GM12878 (cell line): Measurements from ENCODE around the gene STX8. TPM values are rescaled to one million over a fixed set of nuclear protein-coding genes. Genes with fewer than 3 reads are reported as not detected.

ENCODE experiments used
- ATAC-seq: fragments of 200-7000 bp; cut with Tn5 transposase; 3 replicates; pipeline ENCODE4 v1.9.1; 2020; ENCODE audit warnings: mild to moderate bottlenecking, moderate library complexity
- BruUV-seq: library from RNA; stranded (reverse); fragments of 400-500 nt; replicated peaks from 2 replicates; lab custom pipeline; 2021; lab: Mats Ljungman, UMichigan
- CTCF ChIA-PET: fragments of 300-600 bp; sonication (Branson Sonifier 250); formaldehyde crosslinking; extraction: SDS; loops from one replicate; lab custom pipeline; 2021; ENCODE audit warnings: inconsistent platforms; lab: Yijun Ruan, JAX
- POLR2A ChIA-PET: fragments of 350-600 bp; formaldehyde crosslinking; extraction: SDS; loops from one replicate; lab custom pipeline; 2021; ENCODE audit warnings: inconsistent platforms; lab: Charles Lee
- RAD21 ChIA-PET: fragments of 300-600 bp; sonication (Branson Sonifier 250); formaldehyde crosslinking; loops from one replicate; lab custom pipeline; 2023; ENCODE audit warnings: antibody characterized with exemption; ENCODE audit not compliant: unreplicated experiment; lab: Charles Lee
- SMC1A ChIA-PET: fragments of 300-600 bp; sonication (Branson Sonifier 250); formaldehyde crosslinking; loops from one replicate; lab custom pipeline; 2023; ENCODE audit not compliant: unreplicated experiment, uncharacterized antibody; lab: Charles Lee
- DNase-seq: peaks from one replicate; pipeline ENCODE4 v3.0.0-alpha.2; 2011; ENCODE audit warnings: low read depth, low spot score
- FAIRE-seq: peaks from 3 replicates; lab custom pipeline; 2011; peaks lifted over from hg19 to GRCh38; lab: Jason Lieb, UNC
- H2AFZ ChIP-seq: 2 replicates; pipeline ENCODE4 v1.6.0; 2011; ENCODE audit warnings: low read depth, low read length, control low read depth; ENCODE audit not compliant: control insufficient read depth
- H3K27ac ChIP-seq: 2 replicates; pipeline ENCODE4 v1.5.1; 2011; ENCODE audit warnings: control low read depth; ENCODE audit not compliant: control insufficient read depth, insufficient read depth
- H3K27me3 ChIP-seq, 2 experiments: replicated peaks in 1 of 2; 2 replicates each; pipeline versions ENCODE4 v1.6.0 to v1.6.1; 2011; ENCODE audit warnings: low read length in 1 of 2; ENCODE audit not compliant: control insufficient read depth in 2 of 2, insufficient read depth in 2 of 2
- H3K36me3 ChIP-seq, 2 experiments: 2 replicates each; pipeline ENCODE4 v1.5.1; 2011; ENCODE audit warnings: low read length in 1 of 2; ENCODE audit not compliant: control insufficient read depth in 2 of 2, insufficient read depth in 2 of 2
- H3K4me1 ChIP-seq: 2 replicates; pipeline ENCODE4 v1.6.1; 2011; ENCODE audit warnings: mild to moderate bottlenecking, low read length, moderate library complexity, mixed read lengths; ENCODE audit not compliant: control insufficient read depth, insufficient read depth
- H3K4me2 ChIP-seq: 2 replicates; pipeline ENCODE4 v1.6.0; 2011; ENCODE audit warnings: control low read depth; ENCODE audit not compliant: control insufficient read depth, insufficient read depth
- H3K4me3 ChIP-seq: fragments of 200-600 bp; sonication (generic); 2 replicates; pipeline ENCODE4 v1.5.1; 2016
- H3K79me2 ChIP-seq: 2 replicates; pipeline ENCODE4 v1.6.0; 2011; ENCODE audit warnings: low read length; ENCODE audit not compliant: control insufficient read depth, insufficient read depth
- H3K9ac ChIP-seq: 2 replicates; pipeline ENCODE4 v1.8.0; 2011; ENCODE audit warnings: low read length, control low read depth, mixed read lengths; ENCODE audit not compliant: control insufficient read depth, insufficient read depth
- H3K9me3 ChIP-seq: replicated peaks from 3 replicates; pipeline ENCODE4 v1.5.1; 2011; ENCODE audit warnings: mild to moderate bottlenecking, low read length; ENCODE audit not compliant: control insufficient read depth, insufficient read depth
- H4K20me1 ChIP-seq: 2 replicates; pipeline ENCODE4 v1.6.0; 2011; ENCODE audit not compliant: control insufficient read depth, insufficient read depth
- BMI1 ChIP-seq: fragments of 450-650 bp; IDR thresholded peaks from 2 replicates; pipeline ENCODE4 v1.6.1; 2016; ENCODE audit warnings: mild to moderate bottlenecking, moderate library complexity, borderline replicate concordance
- CBX5 ChIP-seq: sonication (generic); IDR thresholded peaks from 2 replicates; pipeline ENCODE4 v1.6.1; 2016; ENCODE audit warnings: low read depth, moderate library complexity, mild to moderate bottlenecking, inconsistent platforms
- CTCF ChIP-seq, 3 experiments: IDR thresholded peaks in 2 of 3; conservative IDR thresholded peaks in 1 of 3; 2 replicates each; pipeline ENCODE4 v1.5.1; 2011; ENCODE audit warnings: low read depth in 3 of 3, low read length in 3 of 3, mild to moderate bottlenecking in 3 of 3, control low read depth in 2 of 3, moderate library complexity in 2 of 3, inconsistent platforms in 1 of 3, mixed read lengths in 1 of 3; ENCODE audit not compliant: control insufficient read depth in 2 of 3, insufficient read depth in 1 of 3; ENCODE audit errors: extremely low read depth in 1 of 3
- EGR1 ChIP-seq, 2 experiments: IDR thresholded peaks; 1 replicate in 1 of 2; 2 replicates in 1 of 2; pipeline ENCODE4 v1.6.1; 2011 to 2012; ENCODE audit warnings: low read depth in 2 of 2, low read length in 2 of 2, borderline replicate concordance in 1 of 2, mild to moderate bottlenecking in 1 of 2, moderate library complexity in 1 of 2
- HCFC1 ChIP-seq: fragments of 150-350 bp; IDR thresholded peaks from 2 replicates; pipeline ENCODE4 v1.6.1; 2014; ENCODE audit warnings: low read length
- HDGF ChIP-seq: fragments of 450-650 bp; IDR thresholded peaks from 2 replicates; pipeline ENCODE4 v1.6.1; 2016; ENCODE audit warnings: antibody characterized with exemption
- KAT2A ChIP-seq: conservative IDR thresholded peaks from 2 replicates; pipeline ENCODE4 v1.6.1; 2011; ENCODE audit warnings: low read depth, low read length; ENCODE audit not compliant: control insufficient read depth
- MXI1 ChIP-seq: fragments of 150-350 bp; IDR thresholded peaks from 2 replicates; pipeline ENCODE4 v1.6.1; 2011; ENCODE audit warnings: low read depth, mild to moderate bottlenecking, inconsistent platforms, low read length, improper control_type of control experiment
- NRF1 ChIP-seq: conservative IDR thresholded peaks from 2 replicates; pipeline ENCODE4 v1.6.1; 2011; ENCODE audit warnings: mild to moderate bottlenecking, low read depth, low read length, improper control_type of control experiment
- RAD21 ChIP-seq: IDR thresholded peaks from 2 replicates; pipeline ENCODE4 v1.6.1; 2011; ENCODE audit warnings: mild to moderate bottlenecking, low read depth, low read length, moderate library complexity; ENCODE audit not compliant: insufficient read depth
- SIN3A ChIP-seq: IDR thresholded peaks from 2 replicates; pipeline ENCODE4 v1.6.1; 2012; ENCODE audit warnings: low read depth, low read length, improper control_type of control experiment
- SMC3 ChIP-seq: IDR thresholded peaks from 2 replicates; pipeline ENCODE4 v1.6.1; 2011; ENCODE audit warnings: low read length, improper control_type of control experiment, borderline replicate concordance
- SRF ChIP-seq, 2 experiments: IDR thresholded peaks; 2 replicates each; pipeline ENCODE4 v1.6.1; 2011; ENCODE audit warnings: low read depth in 2 of 2, low read length in 2 of 2, mild to moderate bottlenecking in 1 of 2, moderate library complexity in 1 of 2
- SUZ12 ChIP-seq: fragments of 200-600 bp; sonication (generic); IDR thresholded peaks from one replicate; pipeline ENCODE4 v1.6.1; 2018; ENCODE audit warnings: antibody characterized with exemption, mild to moderate bottlenecking; ENCODE audit not compliant: unreplicated experiment
- WGBS: methylation state at CpG from one replicate; pipeline ENCODE4 v1.1.6; 2016; ENCODE audit warnings: low lambda C conversion rate; ENCODE audit not compliant: insufficient replicate concordance, insufficient coverage; ENCODE audit errors: missing lambda C conversion rate; 5-methylcytosine and 5-hydroxymethylcytosine counted together
- in situ Hi-C: fragments of 300-500 bp; cut with MboI; formaldehyde crosslinking; loops from 9 replicates; pipeline ENCODE4 v1.14.3; 2018; ENCODE audit warnings: mixed read lengths
- intact Hi-C: fragments of 100-400 bp; cut with micrococcal nuclease; formaldehyde crosslinking; loops from one replicate; pipeline ENCODE4 v1.14.2; 2022; ENCODE audit not compliant: unreplicated experiment
- polyA plus RNA-seq, 11 experiments: library from polyadenylated mRNA; depleted of rRNA in 4 of 11; unstranded in 6 of 11; stranded (reverse) in 5 of 11; fragments of >200 nt; fragmentation: Nextera tagmentation in 4 of 11; fragmentation: Illumina TruSeq in 1 of 11; extraction: Ambion mirVana in 4 of 11; extraction: Trizol in 1 of 11; gene quantifications; 1 replicate in 1 of 11; 2 replicates in 10 of 11; pipeline versions ENCODE4 v1.2.1 to v1.2.3, GENCODE V29; 2011 to 2016; ENCODE audit warnings: inconsistent platforms in 2 of 11, missing spikeins in 2 of 11, low read depth in 1 of 11
- total RNA-seq, 4 experiments: library from RNA; depleted of rRNA in 3 of 4; stranded (reverse); fragments of >200 nt in 3 of 4; fragmentation: Illumina TruSeq in 1 of 4; extraction: Trizol in 1 of 4; gene quantifications; 2 replicates each; pipeline versions ENCODE4 v1.2.1 to v1.2.3, GENCODE V29; 2013 to 2021

Gene STX8
- total and polyA plus RNA-seq, 10 of the 15 experiments (the other 5 are each of a cell fraction or from before 2014, with no cell fraction given), result 47.9 to 151 (median 72.9) TPM

- BruUV-seq, result no TSS peak
- 2% methylated on average over 37 of the region's 38 CpGs for WGBS
- Histone ChIP-seq H2AFZ (peak within 1 kb of the TSS; percentile 96), H3K9me3 (no peaks in the 10 kb centered on the region), H3K4me2 (peak within 1 kb of the TSS; percentile 94), H3K27me3 (no peaks in the 10 kb centered on the region), H3K36me3 (no peaks in the 10 kb centered on the region), H3K4me3 (peak within 1 kb of the TSS; percentile 84), H3K4me1 (peaks cover 6% of the 10 kb centered on the region), H3K9ac (peak within 1 kb of the TSS; percentile 90), H4K20me1 (no peaks in the 10 kb centered on the region), H3K27ac (peak within 1 kb of the TSS; percentile 80), H3K79me2 (peaks cover 11% of the 10 kb centered on the region)
- FAIRE-seq, result no peak
- ChIA-PET POLR2A (interaction anchor here (1.6 kb wide), 1 partner anchor 9 kb away, joined by 3 read pairs; no protein-coding TSS in a partner anchor), RAD21 (interaction anchor here (0.6 to 1.4 kb wide), 5 partner anchors 10 to 192 kb away, joined by 3 to 6 read pairs (median 3); no protein-coding TSS in a partner anchor), SMC1A (interaction anchor here (0.7 to 1.8 kb wide), 3 partner anchors 11 to 192 kb away, joined by 3 to 9 read pairs (median 3); no protein-coding TSS in a partner anchor), CTCF (interaction anchor here (0.9 to 2.8 kb wide), 18 partner anchors 10 to 285 kb away, joined by 3 to 12 read pairs (median 4); no protein-coding TSS in a partner anchor)
- peak; percentile 28 for DNase-seq
- in situ Hi-C loops, result no loop called here
- peak; percentile 77 for ATAC-seq
- TF ChIP-seq CTCF (IDR thresholded peaks at IDR 0.05 in 2 of 3, conservative IDR thresholded peaks at IDR 0.05 in 1 of 3; ENCODE audit: control insufficient read depth in 2 of 3, extremely low read depth in 1 of 3, insufficient read depth in 1 of 3, low read depth in 3 of 3, low read length in 3 of 3) (peak; percentile 52 to 73 (median 63); a peak in 5 of 6 replicates), SIN3A (peak; percentile 75; the same call in 1 of the 2 replicates), SUZ12 (no peak), KAT2A (no peak), HDGF (0 out of 2 replicates have a peak, but pooled peaks have one; percentile 28), RAD21 (peak; percentile 33; the same call in 1 of the 2 replicates), NRF1 (peak; percentile 85), SRF (IDR thresholded peaks at IDR 0.05; ENCODE audit: low read depth in 2 of 2, low read length in 2 of 2) (0 out of 4 replicates have a peak, but pooled peaks of 1 of the 2 experiments have one; percentile 19), CBX5 (no peak), HCFC1 (0 out of 2 replicates have a peak, but pooled peaks have one; percentile 7), EGR1 (IDR thresholded peaks at IDR 0.05; ENCODE audit: borderline replicate concordance in 1 of 2, low read depth in 2 of 2, low read length in 2 of 2) (peak in 1 of 2 experiments; percentile 80; a peak in 2 of 3 replicates), BMI1 (peak; percentile 97), SMC3 (peak; percentile 40; the same call in 1 of the 2 replicates), MXI1 (peak; percentile 74; the same call in 1 of the 2 replicates)
- intact Hi-C loops, result loop anchor here (5.0 kb wide), 1 partner anchor 191 kb away; no protein-coding TSS in a partner anchor
These were observed 1.1 kb upstream of the STX8 start, which contains the start of gene CFAP52 for GRCh38 chr17:9576521-9577372. Gene CFAP52, plus strand, starts transcription at chr17:9576642. Its CDS starts 54 bp downstream, at chr17:9576696.
